ENCODE data around the gene CCDC126.

DNA sequence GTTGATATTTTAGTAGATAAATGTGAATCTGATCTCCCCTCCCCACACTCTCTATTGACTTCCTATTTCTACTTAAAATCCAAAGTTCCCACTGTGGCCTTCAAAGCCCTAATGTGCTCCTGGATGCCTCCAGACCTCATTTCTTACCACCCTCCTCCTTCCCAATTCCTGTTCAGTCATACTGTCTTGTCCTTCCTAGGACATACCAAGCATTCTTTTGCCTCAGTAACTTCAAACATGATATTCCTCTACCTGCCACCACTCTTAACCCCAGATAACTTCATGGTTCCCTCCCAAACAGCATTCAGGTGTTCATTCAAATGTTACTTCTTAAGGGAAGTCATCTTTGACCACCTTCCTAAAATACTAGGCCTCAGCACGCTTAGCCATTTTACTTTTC, 48.6 kb downstream of the CCDC126 start:
- TF ChIP-seq, protein P1, sequence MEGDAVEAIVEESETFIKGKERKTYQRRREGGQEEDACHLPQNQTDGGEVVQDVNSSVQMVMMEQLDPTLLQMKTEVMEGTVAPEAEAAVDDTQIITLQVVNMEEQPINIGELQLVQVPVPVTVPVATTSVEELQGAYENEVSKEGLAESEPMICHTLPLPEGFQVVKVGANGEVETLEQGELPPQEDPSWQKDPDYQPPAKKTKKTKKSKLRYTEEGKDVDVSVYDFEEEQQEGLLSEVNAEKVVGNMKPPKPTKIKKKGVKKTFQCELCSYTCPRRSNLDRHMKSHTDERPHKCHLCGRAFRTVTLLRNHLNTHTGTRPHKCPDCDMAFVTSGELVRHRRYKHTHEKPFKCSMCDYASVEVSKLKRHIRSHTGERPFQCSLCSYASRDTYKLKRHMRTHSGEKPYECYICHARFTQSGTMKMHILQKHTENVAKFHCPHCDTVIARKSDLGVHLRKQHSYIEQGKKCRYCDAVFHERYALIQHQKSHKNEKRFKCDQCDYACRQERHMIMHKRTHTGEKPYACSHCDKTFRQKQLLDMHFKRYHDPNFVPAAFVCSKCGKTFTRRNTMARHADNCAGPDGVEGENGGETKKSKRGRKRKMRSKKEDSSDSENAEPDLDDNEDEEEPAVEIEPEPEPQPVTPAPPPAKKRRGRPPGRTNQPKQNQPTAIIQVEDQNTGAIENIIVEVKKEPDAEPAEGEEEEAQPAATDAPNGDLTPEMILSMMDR (IDR thresholded peaks at IDR 0.05): no peak
- TF ChIP-seq POLR2A (IDR thresholded peaks at IDR 0.05): no peak
